Measurements from ENCODE around the gene SH3BP5L. TPM values are rescaled to one million over a fixed set of nuclear protein-coding genes. Genes with fewer than 3 reads are reported as not detected.

SH3BP5L gene
- total RNA-seq, 2 donors from 2014 or later = 23.3 to 35.3 TPM

DNA sequence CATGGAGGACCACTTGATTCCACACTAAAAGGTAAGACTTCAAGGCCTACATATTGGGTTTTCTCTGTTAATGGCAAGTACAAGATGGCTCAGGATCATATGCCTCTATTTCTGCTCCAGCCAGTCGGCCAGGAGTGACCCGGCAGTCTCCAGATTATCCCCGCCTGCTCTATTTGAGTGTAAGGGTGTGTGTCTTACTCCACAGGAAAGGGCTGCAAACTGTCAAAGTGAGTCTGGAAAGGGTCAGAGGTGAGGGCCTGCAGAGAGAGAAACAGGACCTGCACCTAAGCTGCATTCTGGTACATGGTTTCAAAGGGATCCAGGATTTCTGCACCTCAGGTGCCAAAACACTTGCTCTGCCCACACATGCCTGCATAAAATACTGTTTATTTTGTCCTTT is 23.9 kb upstream of the SH3BP5L start:
- Histone ChIP-seq H3K9me3 (no peaks in the 10 kb centered on the region), H3K36me3 (peaks cover 9 to 34% of the 10 kb centered on the region in 2 donors), H3K4me1 (replicated peaks) (no peaks in the 10 kb centered on the region), H3K4me3 (no peak overlapping the region), H3K27me3 (replicated peaks; ENCODE audit: insufficient read depth) (no peaks in the 10 kb centered on the region), H3K27ac (no peak overlapping the region)
- no peak for DNase-seq (ENCODE audit: low spot score)
- no peak for TF ChIP-seq POLR2A (IDR thresholded peaks at IDR 0.05)
- 82% methylated on average over 3 of the region's 3 CpGs for WGBS
- intact Hi-C loops (cut with DNase I) = no loop called here

DNA sequence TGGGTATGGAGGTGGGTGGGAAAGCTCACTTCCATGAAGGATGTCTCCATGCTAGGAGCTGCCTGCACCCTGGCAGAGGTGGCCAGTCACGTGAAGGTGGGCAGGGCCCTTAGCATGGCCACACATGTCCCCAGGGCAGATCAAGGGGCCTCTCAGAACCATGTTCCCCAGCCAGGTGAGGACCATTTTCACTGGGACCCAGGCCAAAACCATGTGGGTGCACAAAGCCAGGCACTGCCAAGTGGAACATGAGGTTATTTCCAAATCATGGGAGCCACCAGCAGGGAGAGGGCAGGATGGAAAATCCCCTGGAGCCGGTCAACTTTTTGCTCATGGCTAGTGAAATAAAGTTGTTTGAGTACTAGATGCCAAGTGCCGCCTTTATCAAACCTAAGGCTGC is 23.4 kb upstream of the SH3BP5L start:
- intact Hi-C loops (cut with DNase I) = no loop called here
- no peak for DNase-seq (ENCODE audit: low spot score)
- WGBS = 78% methylated on average over 3 of the region's 3 CpGs

DNA sequence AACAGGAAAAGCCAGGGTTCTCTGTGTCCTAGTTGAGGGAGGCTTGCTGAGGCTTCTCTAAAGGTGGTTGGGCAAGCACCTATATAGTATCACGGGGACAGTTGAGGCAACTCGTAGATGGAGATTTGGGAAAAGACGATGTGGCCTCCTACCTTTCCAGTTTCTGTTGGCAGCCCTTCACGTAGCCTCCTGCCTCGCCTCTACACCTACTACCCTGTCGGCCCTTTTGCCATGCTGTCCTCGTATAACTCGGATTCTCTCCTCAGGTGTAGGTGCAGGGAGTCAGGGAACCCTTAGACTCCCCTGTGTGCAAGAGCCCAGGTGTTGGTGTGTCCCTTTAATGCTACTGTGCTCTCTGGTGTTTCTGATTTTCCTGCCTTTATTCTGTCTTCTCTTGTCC is 22.9 kb upstream of the SH3BP5L start:
- H3K4me1 ChIP-seq (replicated peaks) = no peaks in the 10 kb centered on the region
- peaks cover 9 to 30% of the 10 kb centered on the region in 2 donors for H3K36me3 ChIP-seq

More for the DNA sequence above, 23.4 kb upstream of the SH3BP5L start:
- TF ChIP-seq POLR2A (IDR thresholded peaks at IDR 0.05) (no peak), POLR2AphosphoS5 (IDR thresholded peaks at IDR 0.05) (no peak)
- TF ChIP-seq, protein P1, sequence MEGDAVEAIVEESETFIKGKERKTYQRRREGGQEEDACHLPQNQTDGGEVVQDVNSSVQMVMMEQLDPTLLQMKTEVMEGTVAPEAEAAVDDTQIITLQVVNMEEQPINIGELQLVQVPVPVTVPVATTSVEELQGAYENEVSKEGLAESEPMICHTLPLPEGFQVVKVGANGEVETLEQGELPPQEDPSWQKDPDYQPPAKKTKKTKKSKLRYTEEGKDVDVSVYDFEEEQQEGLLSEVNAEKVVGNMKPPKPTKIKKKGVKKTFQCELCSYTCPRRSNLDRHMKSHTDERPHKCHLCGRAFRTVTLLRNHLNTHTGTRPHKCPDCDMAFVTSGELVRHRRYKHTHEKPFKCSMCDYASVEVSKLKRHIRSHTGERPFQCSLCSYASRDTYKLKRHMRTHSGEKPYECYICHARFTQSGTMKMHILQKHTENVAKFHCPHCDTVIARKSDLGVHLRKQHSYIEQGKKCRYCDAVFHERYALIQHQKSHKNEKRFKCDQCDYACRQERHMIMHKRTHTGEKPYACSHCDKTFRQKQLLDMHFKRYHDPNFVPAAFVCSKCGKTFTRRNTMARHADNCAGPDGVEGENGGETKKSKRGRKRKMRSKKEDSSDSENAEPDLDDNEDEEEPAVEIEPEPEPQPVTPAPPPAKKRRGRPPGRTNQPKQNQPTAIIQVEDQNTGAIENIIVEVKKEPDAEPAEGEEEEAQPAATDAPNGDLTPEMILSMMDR (IDR thresholded peaks at IDR 0.05) = no peak
- no peak overlapping the region for H3K27ac ChIP-seq
- H3K36me3 ChIP-seq = peaks cover 9 to 34% of the 10 kb centered on the region in 2 donors
- no peaks in the 10 kb centered on the region for H3K4me1 ChIP-seq (replicated peaks)
- no peaks in the 10 kb centered on the region for H3K9me3 ChIP-seq
- no peaks in the 10 kb centered on the region for H3K27me3 ChIP-seq (replicated peaks; ENCODE audit: insufficient read depth)
- H3K4me3 ChIP-seq = no peak overlapping the region

DNA sequence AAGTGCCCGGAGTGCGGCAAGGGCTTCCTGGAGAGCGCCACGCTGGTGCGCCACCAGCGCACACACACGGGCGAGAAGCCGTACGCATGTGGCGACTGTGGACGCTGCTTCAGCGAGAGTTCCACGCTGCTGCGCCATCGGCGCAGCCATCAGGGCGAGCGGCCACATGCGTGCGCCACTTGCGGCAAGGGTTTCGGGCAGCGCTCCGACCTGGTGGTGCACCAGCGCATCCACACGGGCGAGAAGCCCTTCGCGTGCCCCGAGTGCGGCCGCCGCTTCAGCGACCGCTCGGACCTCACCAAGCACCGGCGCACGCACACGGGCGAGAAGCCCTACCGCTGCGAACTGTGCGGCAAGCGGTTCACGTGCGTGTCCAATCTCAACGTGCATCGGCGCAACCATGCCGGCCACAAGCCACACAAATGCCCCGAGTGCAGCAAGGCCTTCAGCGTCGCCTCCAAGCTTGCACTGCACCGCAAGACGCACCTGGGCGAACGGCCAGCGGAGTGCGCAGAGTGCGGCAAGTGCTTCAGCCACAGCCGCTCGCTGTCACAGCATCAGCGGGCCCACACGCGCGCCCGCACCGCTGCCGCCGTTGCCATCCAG is 22.3 kb upstream of the SH3BP5L start:
- Histone ChIP-seq H3K4me3 (no peak overlapping the region), H3K27ac (no peak overlapping the region), H3K36me3 (peaks cover 9 to 30% of the 10 kb centered on the region in 2 donors), H3K9me3 (no peaks in the 10 kb centered on the region), H3K4me1 (replicated peaks) (no peaks in the 10 kb centered on the region), H3K27me3 (replicated peaks; ENCODE audit: insufficient read depth) (no peaks in the 10 kb centered on the region)
- TF ChIP-seq POLR2AphosphoS5 (IDR thresholded peaks at IDR 0.05) (no peak), POLR2A (IDR thresholded peaks at IDR 0.05) (no peak)
- TF ChIP-seq, protein P1 (IDR thresholded peaks at IDR 0.05) = no peak
- intact Hi-C loops (cut with DNase I) = no loop called here
- WGBS = 94% methylated on average over 67 of the region's 72 CpGs
- DNase-seq (ENCODE audit: low spot score) = no peak

More for the DNA sequence above, 22.9 kb upstream of the SH3BP5L start:
- WGBS = 89% methylated on average over 8 of the region's 8 CpGs
- no peak overlapping the region for H3K4me3 ChIP-seq
- intact Hi-C loops (cut with DNase I) = no loop called here
- TF ChIP-seq POLR2AphosphoS5 (IDR thresholded peaks at IDR 0.05) = no peak
- TF ChIP-seq, protein P1 (IDR thresholded peaks at IDR 0.05) = no peak
- no peak for TF ChIP-seq POLR2A (IDR thresholded peaks at IDR 0.05)
- DNase-seq (ENCODE audit: low spot score) = no peak
- H3K27ac ChIP-seq = no peak overlapping the region
- H3K27me3 ChIP-seq (replicated peaks; ENCODE audit: insufficient read depth) = no peaks in the 10 kb centered on the region
- H3K9me3 ChIP-seq = no peaks in the 10 kb centered on the region

DNA sequence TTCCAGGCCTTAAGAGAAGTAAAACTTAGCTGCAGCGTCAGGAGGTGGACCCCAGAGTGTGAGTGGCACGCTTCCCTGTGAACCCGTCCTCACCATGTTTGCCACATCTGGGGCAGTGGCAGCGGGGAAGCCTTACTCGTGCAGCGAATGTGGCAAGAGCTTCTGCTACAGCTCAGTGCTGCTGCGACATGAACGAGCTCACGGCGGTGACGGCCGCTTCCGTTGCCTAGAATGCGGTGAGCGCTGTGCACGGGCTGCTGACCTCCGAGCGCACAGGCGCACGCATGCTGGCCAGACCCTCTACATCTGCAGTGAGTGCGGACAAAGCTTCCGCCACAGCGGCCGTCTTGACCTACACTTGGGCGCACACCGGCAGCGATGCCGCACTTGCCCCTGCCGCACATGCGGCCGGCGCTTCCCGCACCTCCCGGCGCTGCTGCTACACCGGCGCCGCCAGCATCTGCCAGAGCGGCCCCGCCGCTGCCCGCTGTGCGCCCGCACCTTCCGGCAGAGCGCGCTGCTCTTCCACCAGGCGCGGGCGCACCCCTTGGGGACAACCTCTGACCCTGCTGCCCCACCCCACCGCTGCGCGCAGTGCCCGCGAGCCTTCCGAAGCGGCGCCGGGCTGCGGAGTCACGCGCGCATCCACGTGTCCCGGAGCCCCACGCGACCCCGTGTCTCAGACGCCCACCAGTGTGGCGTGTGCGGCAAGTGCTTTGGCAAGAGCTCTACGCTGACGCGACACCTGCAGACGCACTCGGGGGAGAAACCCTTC is 21.7 kb upstream of the SH3BP5L start:
- 93% methylated on average over 76 of the region's 76 CpGs for WGBS
- DNase-seq (ENCODE audit: low spot score) = no peak
- intact Hi-C loops (cut with DNase I) = no loop called here
- H3K27me3 ChIP-seq (replicated peaks; ENCODE audit: insufficient read depth) = no peaks in the 10 kb centered on the region
- H3K9me3 ChIP-seq = no peaks in the 10 kb centered on the region
- H3K4me3 ChIP-seq = no peak overlapping the region
- no peaks in the 10 kb centered on the region for H3K4me1 ChIP-seq (replicated peaks)
- TF ChIP-seq POLR2A (IDR thresholded peaks at IDR 0.05) (no peak), POLR2AphosphoS5 (IDR thresholded peaks at IDR 0.05) (no peak)
- TF ChIP-seq, protein P1 (IDR thresholded peaks at IDR 0.05) = no peak
- H3K36me3 ChIP-seq = peaks cover 9 to 30% of the 10 kb centered on the region in 2 donors
- H3K27ac ChIP-seq = no peak overlapping the region

Measured in prostate gland (tissue), 2 donors.